ENCODE results near the gene CTCF. TPM values are rescaled to one million over a fixed set of nuclear protein-coding genes. Genes with fewer than 3 reads are reported as not detected.
A peak's percentile ranks its signal among the peaks of the same experiment; 100 is the strongest.

Gene CTCF
- total RNA-seq, 1 donor from 2014 or later, result 31.3 TPM

GRCh38 chr16:67525176-67525860 is 37.0 kb upstream of the CTCF start:
- Histone ChIP-seq H3K9ac (ENCODE audit: low read depth in 1 of 3, low read length in 3 of 3) (no peak overlapping the region), H3K27ac (ENCODE audit: low read depth, low read length) (no peak overlapping the region), H3K4me3 (ENCODE audit: low read length in 3 of 3) (no peak overlapping the region), H3K9me3 (ENCODE audit: control insufficient read depth in 3 of 3, low read length in 3 of 3) (no peaks in the 10 kb centered on the region), H3K36me3 (ENCODE audit: control insufficient read depth in 3 of 3, insufficient read depth in 3 of 3, low read length in 3 of 3) (no peaks in the 10 kb centered on the region), H3K27me3 (ENCODE audit: control insufficient read depth in 3 of 3, insufficient read depth in 3 of 3, low read length in 3 of 3) (no peaks in the 10 kb centered on the region), H3K4me1 (ENCODE audit: control insufficient read depth in 3 of 3, insufficient read depth in 3 of 3, low read length in 3 of 3) (peaks cover 20 to 31% (median 26%) of the 10 kb centered on the region in 3 donors)

- Histone ChIP-seq H3K9me3 (ENCODE audit: control insufficient read depth in 3 of 3, low read length in 3 of 3) (no peaks in the 10 kb centered on the region), H3K4me1 (ENCODE audit: control insufficient read depth in 3 of 3, insufficient read depth in 3 of 3, low read length in 3 of 3) (peaks cover 26 to 36% (median 29%) of the 10 kb centered on the region in 3 donors), H3K9ac (ENCODE audit: low read depth in 1 of 3, low read length in 3 of 3) (peak overlapping the region in 1 of 3 donors; percentile 25), H3K27ac (ENCODE audit: low read depth, low read length) (no peak overlapping the region), H3K4me3 (ENCODE audit: low read length in 3 of 3) (no peak overlapping the region), H3K27me3 (ENCODE audit: control insufficient read depth in 3 of 3, insufficient read depth in 3 of 3, low read length in 3 of 3) (no peaks in the 10 kb centered on the region), H3K36me3 (ENCODE audit: control insufficient read depth in 3 of 3, insufficient read depth in 3 of 3, low read length in 3 of 3) (no peaks in the 10 kb centered on the region)
These were observed 36.1 kb upstream of the CTCF start for GRCh38 chr16:67526149-67526791.

- Histone ChIP-seq H3K4me3 (ENCODE audit: low read length in 3 of 3) (peak within 1 kb of the TSS; percentile 82 to 94 (median 91)), H3K9ac (ENCODE audit: low read depth in 1 of 3, low read length in 3 of 3) (peak within 1 kb of the TSS; percentile 83 to 96 (median 96)), H3K36me3 (ENCODE audit: control insufficient read depth in 3 of 3, insufficient read depth in 3 of 3, low read length in 3 of 3) (no peaks in the 10 kb centered on the region), H3K9me3 (ENCODE audit: control insufficient read depth in 3 of 3, low read length in 3 of 3) (no peaks in the 10 kb centered on the region), H3K4me1 (ENCODE audit: control insufficient read depth in 3 of 3, insufficient read depth in 3 of 3, low read length in 3 of 3) (peaks cover 26 to 34% (median 30%) of the 10 kb centered on the region in 3 donors), H3K27me3 (ENCODE audit: control insufficient read depth in 3 of 3, insufficient read depth in 3 of 3, low read length in 3 of 3) (no peaks in the 10 kb centered on the region), H3K27ac (ENCODE audit: low read depth, low read length) (peak within 1 kb of the TSS; percentile 86)
These were observed 34.0 kb upstream of the CTCF start, which contains the start of gene RIPOR1 for GRCh38 chr16:67528222-67528869. Gene RIPOR1 (plus strand): TSS chr16:67528829. CDS start chr16:67538447, 9,618 bp downstream.

GRCh38 chr16:67528870-67529581 is 33.3 kb upstream of the CTCF start:
- Histone ChIP-seq H3K36me3 (ENCODE audit: control insufficient read depth in 3 of 3, insufficient read depth in 3 of 3, low read length in 3 of 3) (no peaks in the 10 kb centered on the region), H3K4me1 (ENCODE audit: control insufficient read depth in 3 of 3, insufficient read depth in 3 of 3, low read length in 3 of 3) (peaks cover 26 to 34% (median 30%) of the 10 kb centered on the region in 3 donors), H3K9ac (ENCODE audit: low read depth in 1 of 3, low read length in 3 of 3) (peak overlapping the region; percentile 83 to 96 (median 96))

GRCh38 chr16:67529582-67530012 is 32.7 kb upstream of the CTCF start:
- Histone ChIP-seq H3K27me3 (ENCODE audit: control insufficient read depth in 3 of 3, insufficient read depth in 3 of 3, low read length in 3 of 3) (no peaks in the 10 kb centered on the region), H3K36me3 (ENCODE audit: control insufficient read depth in 3 of 3, insufficient read depth in 3 of 3, low read length in 3 of 3) (no peaks in the 10 kb centered on the region), H3K9ac (ENCODE audit: low read depth in 1 of 3, low read length in 3 of 3) (peak overlapping the region; percentile 83 to 96 (median 96)), H3K9me3 (ENCODE audit: control insufficient read depth in 3 of 3, low read length in 3 of 3) (no peaks in the 10 kb centered on the region), H3K4me1 (ENCODE audit: control insufficient read depth in 3 of 3, insufficient read depth in 3 of 3, low read length in 3 of 3) (peaks cover 26 to 38% (median 30%) of the 10 kb centered on the region in 3 donors), H3K4me3 (ENCODE audit: low read length in 3 of 3) (peak overlapping the region; percentile 82 to 94 (median 91)), H3K27ac (ENCODE audit: low read depth, low read length) (peak overlapping the region; percentile 86)

More at GRCh38 chr16:67528870-67529581, 33.3 kb upstream of the CTCF start:
- Histone ChIP-seq H3K27me3 (ENCODE audit: control insufficient read depth in 3 of 3, insufficient read depth in 3 of 3, low read length in 3 of 3) (no peaks in the 10 kb centered on the region), H3K27ac (ENCODE audit: low read depth, low read length) (peak overlapping the region; percentile 86), H3K4me3 (ENCODE audit: low read length in 3 of 3) (peak overlapping the region; percentile 82 to 94 (median 91)), H3K9me3 (ENCODE audit: control insufficient read depth in 3 of 3, low read length in 3 of 3) (no peaks in the 10 kb centered on the region)

GRCh38 chr16:67530013-67530939 is 32.0 kb upstream of the CTCF start:
- H3K4me1 ChIP-seq (ENCODE audit: control insufficient read depth in 3 of 3, insufficient read depth in 3 of 3, low read length in 3 of 3), result peaks cover 29 to 38% (median 32%) of the 10 kb centered on the region in 3 donors
- H3K9me3 ChIP-seq (ENCODE audit: control insufficient read depth in 3 of 3, low read length in 3 of 3), result no peaks in the 10 kb centered on the region
- peak overlapping the region; percentile 82 to 94 (median 91) for H3K4me3 ChIP-seq (ENCODE audit: low read length in 3 of 3)
- H3K27me3 ChIP-seq (ENCODE audit: control insufficient read depth in 3 of 3, insufficient read depth in 3 of 3, low read length in 3 of 3), result no peaks in the 10 kb centered on the region
- peak overlapping the region; percentile 86 for H3K27ac ChIP-seq (ENCODE audit: low read depth, low read length)
- H3K36me3 ChIP-seq (ENCODE audit: control insufficient read depth in 3 of 3, insufficient read depth in 3 of 3, low read length in 3 of 3), result no peaks in the 10 kb centered on the region
- peak overlapping the region; percentile 83 to 96 (median 96) for H3K9ac ChIP-seq (ENCODE audit: low read depth in 1 of 3, low read length in 3 of 3)

- Histone ChIP-seq H3K4me1 (ENCODE audit: control insufficient read depth in 3 of 3, insufficient read depth in 3 of 3, low read length in 3 of 3) (peaks cover 37 to 40% (median 37%) of the 10 kb centered on the region in 3 donors), H3K4me3 (ENCODE audit: low read length in 3 of 3) (peak overlapping the region; percentile 82 to 94 (median 91)), H3K36me3 (ENCODE audit: control insufficient read depth in 3 of 3, insufficient read depth in 3 of 3, low read length in 3 of 3) (no peaks in the 10 kb centered on the region), H3K27ac (ENCODE audit: low read depth, low read length) (peak overlapping the region; percentile 86), H3K9ac (ENCODE audit: low read depth in 1 of 3, low read length in 3 of 3) (peak overlapping the region in 2 of 3 donors; percentile 20 to 96), H3K27me3 (ENCODE audit: control insufficient read depth in 3 of 3, insufficient read depth in 3 of 3, low read length in 3 of 3) (no peaks in the 10 kb centered on the region), H3K9me3 (ENCODE audit: control insufficient read depth in 3 of 3, low read length in 3 of 3) (no peaks in the 10 kb centered on the region)
These were observed 31.1 kb upstream of the CTCF start for GRCh38 chr16:67531247-67531646.

- H3K27me3 ChIP-seq (ENCODE audit: control insufficient read depth in 3 of 3, insufficient read depth in 3 of 3, low read length in 3 of 3), result no peaks in the 10 kb centered on the region
- no peaks in the 10 kb centered on the region for H3K9me3 ChIP-seq (ENCODE audit: control insufficient read depth in 3 of 3, low read length in 3 of 3)
- H3K27ac ChIP-seq (ENCODE audit: low read depth, low read length), result no peak overlapping the region
- H3K4me3 ChIP-seq (ENCODE audit: low read length in 3 of 3), result no peak overlapping the region
- H3K9ac ChIP-seq (ENCODE audit: low read depth in 1 of 3, low read length in 3 of 3), result peak overlapping the region in 1 of 3 donors; percentile 33
- H3K4me1 ChIP-seq (ENCODE audit: control insufficient read depth in 3 of 3, insufficient read depth in 3 of 3, low read length in 3 of 3), result peaks cover 39 to 49% (median 43%) of the 10 kb centered on the region in 3 donors
- no peaks in the 10 kb centered on the region for H3K36me3 ChIP-seq (ENCODE audit: control insufficient read depth in 3 of 3, insufficient read depth in 3 of 3, low read length in 3 of 3)
These were observed 29.2 kb upstream of the CTCF start for GRCh38 chr16:67533024-67533560.
